WTC11 (cell line): ENCODE measurements around the gene RGS21. TPM values are rescaled to one million over a fixed set of nuclear protein-coding genes. Genes with fewer than 3 reads are reported as not detected.

Experiments
- ATAC-seq: fragments of 200-7000 bp; cut with Tn5 transposase; 2 replicates; pipeline ENCODE4 v1.10.0; 2021; ENCODE audit warnings: mild to moderate bottlenecking, moderate library complexity
- CTCF ChIA-PET: fragments of 300-600 bp; sonication (Branson Sonifier 250); formaldehyde crosslinking; loops from one replicate; lab custom pipeline; 2021; ENCODE audit warnings: antibody characterized with exemption; lab: Charles Lee
- POLR2A ChIA-PET: fragments of 350-600 bp; sonication (Branson Sonifier 250); formaldehyde crosslinking; loops from one replicate; lab custom pipeline; 2021; ENCODE audit warnings: antibody characterized with exemption; lab: Charles Lee
- DNase-seq: peaks from one replicate; pipeline ENCODE4 v3.0.0; 2021; ENCODE audit warnings: low spot score
- H3K27ac Mint-ChIP-seq: 2 replicates; pipeline ENCODE4 v1.8.0; 2021; ENCODE audit warnings: mixed read lengths
- H3K27me3 Mint-ChIP-seq: 2 replicates; pipeline ENCODE4 v1.8.0; 2021; ENCODE audit warnings: low read depth, mild to moderate bottlenecking, moderate library complexity, mixed read lengths
- H3K36me3 Mint-ChIP-seq: 2 replicates; pipeline ENCODE4 v1.8.0; 2021; ENCODE audit warnings: mixed read lengths
- H3K4me1 Mint-ChIP-seq: 2 replicates; pipeline ENCODE4 v1.8.0; 2022; ENCODE audit warnings: mixed read lengths
- H3K4me3 Mint-ChIP-seq: 2 replicates; pipeline ENCODE4 v1.8.0; 2021; ENCODE audit warnings: mild to moderate bottlenecking, moderate library complexity, mixed read lengths
- H3K9me3 Mint-ChIP-seq: 2 replicates; pipeline ENCODE4 v1.8.0; 2021; ENCODE audit warnings: mixed read lengths
- ATF1 ChIP-seq: sonication (generic); formaldehyde crosslinking; IDR thresholded peaks from 2 replicates; pipeline ENCODE4 v1.8.1; 2023; ENCODE audit warnings: mild to moderate bottlenecking, moderate library complexity, missing genetic modification reagents
- CREM ChIP-seq: sonication (generic); formaldehyde crosslinking; IDR thresholded peaks from 2 replicates; pipeline ENCODE4 v1.8.1; 2022; ENCODE audit warnings: mild to moderate bottlenecking, missing genetic modification reagents, moderate library complexity
- ESRRA ChIP-seq: sonication (generic); formaldehyde crosslinking; IDR thresholded peaks from 2 replicates; pipeline ENCODE4 v1.8.1; 2022; ENCODE audit warnings: mild to moderate bottlenecking, missing genetic modification reagents, borderline replicate concordance
- ETV6 ChIP-seq: sonication (generic); formaldehyde crosslinking; IDR thresholded peaks from 2 replicates; pipeline ENCODE4 v1.8.1; 2022; ENCODE audit warnings: mild to moderate bottlenecking, missing genetic modification reagents
- FOXJ3 ChIP-seq: sonication (generic); formaldehyde crosslinking; IDR thresholded peaks from 2 replicates; pipeline ENCODE4 v1.9.0; 2021; ENCODE audit warnings: missing genetic modification reagents, mild to moderate bottlenecking, borderline replicate concordance
- GABPB1 ChIP-seq: sonication (generic); formaldehyde crosslinking; IDR thresholded peaks from 2 replicates; pipeline ENCODE4 v1.8.1; 2023; ENCODE audit warnings: mild to moderate bottlenecking, missing genetic modification reagents
- GRHL2 ChIP-seq: fragments of 250-450 bp; sonication (Bioruptor Pico); IDR thresholded peaks from 2 replicates; pipeline ENCODE4 v1.8.0; 2022; ENCODE audit warnings: mild to moderate bottlenecking, moderate library complexity; ENCODE audit not compliant: insufficient replicate concordance, severe bottlenecking
- IRF2 ChIP-seq: sonication (generic); formaldehyde crosslinking; IDR thresholded peaks from 2 replicates; pipeline ENCODE4 v1.8.0; 2022; ENCODE audit warnings: low read depth, missing genetic modification reagents, borderline replicate concordance
- JAZF1 ChIP-seq: fragments of 250-450 bp; sonication (Bioruptor Pico); IDR thresholded peaks from 2 replicates; pipeline ENCODE4 v1.9.0; 2021; ENCODE audit warnings: moderate library complexity, mild to moderate bottlenecking, inconsistent platforms
- NFATC4 ChIP-seq: fragments of 250-450 bp; sonication (Bioruptor Pico); IDR thresholded peaks from 2 replicates; pipeline ENCODE4 v1.9.0; 2021; ENCODE audit warnings: mild to moderate bottlenecking
- NR1H2 ChIP-seq: sonication (generic); formaldehyde crosslinking; IDR thresholded peaks from 2 replicates; pipeline ENCODE4 v1.9.0; 2021; ENCODE audit warnings: mild to moderate bottlenecking, moderate library complexity, missing genetic modification reagents
- RELA ChIP-seq: sonication (generic); formaldehyde crosslinking; IDR thresholded peaks from 2 replicates; pipeline ENCODE4 v1.8.1; 2022; ENCODE audit warnings: missing genetic modification reagents, mild to moderate bottlenecking, borderline replicate concordance
- ZNF138 ChIP-seq: sonication (generic); formaldehyde crosslinking; conservative IDR thresholded peaks from 2 replicates; pipeline ENCODE4 v1.8.1; 2022; ENCODE audit warnings: mild to moderate bottlenecking, moderate library complexity, missing genetic modification reagents
- ZNF232 ChIP-seq: sonication (generic); formaldehyde crosslinking; IDR thresholded peaks from 2 replicates; pipeline ENCODE4 v1.8.0; 2022; ENCODE audit warnings: mild to moderate bottlenecking, missing genetic modification reagents
- ZNF396 ChIP-seq: fragments of 250-450 bp; sonication (Bioruptor Pico); IDR thresholded peaks from 2 replicates; pipeline ENCODE4 v1.8.0; 2021; ENCODE audit warnings: mild to moderate bottlenecking, moderate library complexity, borderline replicate concordance
- total RNA-seq: library from RNA; stranded (reverse); gene quantifications from 3 replicates; pipeline ENCODE4 v1.2.3, GENCODE V29; 2021
- TF ChIP-seq, protein P1 (sequence below): sonication (generic); formaldehyde crosslinking; IDR thresholded peaks from 2 replicates; pipeline ENCODE4 v1.8.0; 2022; ENCODE audit warnings: mild to moderate bottlenecking, missing genetic modification reagents
- TF ChIP-seq, protein P2 (sequence below): fragments of 250-450 bp; sonication (Bioruptor Pico); IDR thresholded peaks from 2 replicates; pipeline ENCODE4 v1.9.0; 2021; ENCODE audit warnings: moderate library complexity, mild to moderate bottlenecking, inconsistent platforms, borderline replicate concordance
- TF ChIP-seq, protein P3 (sequence below): sonication (generic); formaldehyde crosslinking; IDR thresholded peaks from 2 replicates; pipeline ENCODE4 v1.8.1; 2022; ENCODE audit warnings: mild to moderate bottlenecking, moderate library complexity, missing genetic modification reagents
- TF ChIP-seq, protein P4 (sequence below): sonication (generic); formaldehyde crosslinking; IDR thresholded peaks from 2 replicates; pipeline ENCODE4 v1.8.0; 2022; ENCODE audit warnings: mild to moderate bottlenecking, missing genetic modification reagents
- TF ChIP-seq, protein P5 (sequence below): fragments of 200-600 bp; IDR thresholded peaks from 2 replicates; pipeline ENCODE4 v1.8.0; 2022; ENCODE audit warnings: antibody characterized with exemption

The RGS21 gene
- total RNA-seq, 1 experiment from 2014 or later = not detected

DNA sequence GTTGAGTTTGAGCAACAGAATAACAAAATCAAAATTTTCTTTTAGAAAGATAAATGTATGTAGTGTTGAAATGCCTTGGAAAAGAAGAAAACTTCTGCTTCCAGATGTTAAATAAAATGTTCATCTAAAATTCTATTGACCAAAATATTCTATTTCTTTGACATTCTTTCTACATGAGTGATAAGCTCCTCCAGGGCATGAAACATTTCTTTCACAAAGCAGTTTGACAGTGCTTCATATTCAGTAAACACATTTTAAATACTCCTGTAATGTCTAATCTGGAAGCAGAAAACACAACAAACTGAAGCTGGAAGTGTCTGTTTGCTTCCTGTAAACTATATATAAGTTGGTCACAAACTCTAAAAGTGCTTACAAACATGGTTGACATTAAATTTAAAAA, 61.5 kb downstream of the RGS21 start:
- POLR2A ChIA-PET = no interaction called here
- DNase-seq (no peak), ATAC-seq (no peak)
- no peaks in the 10 kb centered on the region for H3K36me3 Mint-ChIP-seq
- TF ChIP-seq ZNF396 (CRISPR knock-in tag) (no peak), ZNF138 (no peak), GRHL2 (no peak)
- peaks cover 25% of the 10 kb centered on the region for H3K4me1 Mint-ChIP-seq
- peaks cover 5% of the 10 kb centered on the region for H3K9me3 Mint-ChIP-seq
- no peak overlapping the region for H3K27ac Mint-ChIP-seq
- H3K27me3 Mint-ChIP-seq = no peaks in the 10 kb centered on the region
- H3K4me3 Mint-ChIP-seq = no peak overlapping the region
- CTCF ChIA-PET = no interaction called here

DNA sequence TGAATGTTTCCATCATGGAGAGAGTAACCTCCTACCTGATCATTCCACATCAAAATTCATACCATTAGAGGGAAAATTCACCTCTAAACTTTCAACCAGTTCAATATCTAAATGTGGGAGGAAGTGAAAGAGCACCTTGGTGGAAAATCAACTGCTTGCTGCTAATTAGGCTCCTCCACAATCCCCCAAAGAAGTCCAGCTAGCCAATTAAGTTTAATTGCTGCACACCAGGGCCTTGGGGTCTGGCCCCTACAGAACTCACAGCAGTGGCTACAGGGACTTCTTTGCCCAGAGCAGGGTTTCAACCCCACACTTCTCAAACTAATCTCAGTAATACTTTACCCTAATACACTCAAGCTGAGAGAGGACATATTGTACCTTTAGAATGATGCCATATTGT, 62.1 kb downstream of the RGS21 start:
- CTCF ChIA-PET = no interaction called here
- TF ChIP-seq IRF2 (no peak), GABPB1 (CRISPR knock-in tag) (no peak), ESRRA (CRISPR knock-in tag) (no peak), FOXJ3 (CRISPR knock-in tag) (no peak), ETV6 (CRISPR knock-in tag) (no peak), CREM (CRISPR knock-in tag) (no peak), JAZF1 (CRISPR knock-in tag) (no peak), ATF1 (CRISPR knock-in tag) (no peak), NFATC4 (CRISPR knock-in tag) (no peak), NR1H2 (CRISPR knock-in tag) (no peak), RELA (CRISPR knock-in tag) (no peak), ZNF232 (CRISPR knock-in tag) (no peak), GRHL2 (no peak)
- TF ChIP-seq, protein P1, sequence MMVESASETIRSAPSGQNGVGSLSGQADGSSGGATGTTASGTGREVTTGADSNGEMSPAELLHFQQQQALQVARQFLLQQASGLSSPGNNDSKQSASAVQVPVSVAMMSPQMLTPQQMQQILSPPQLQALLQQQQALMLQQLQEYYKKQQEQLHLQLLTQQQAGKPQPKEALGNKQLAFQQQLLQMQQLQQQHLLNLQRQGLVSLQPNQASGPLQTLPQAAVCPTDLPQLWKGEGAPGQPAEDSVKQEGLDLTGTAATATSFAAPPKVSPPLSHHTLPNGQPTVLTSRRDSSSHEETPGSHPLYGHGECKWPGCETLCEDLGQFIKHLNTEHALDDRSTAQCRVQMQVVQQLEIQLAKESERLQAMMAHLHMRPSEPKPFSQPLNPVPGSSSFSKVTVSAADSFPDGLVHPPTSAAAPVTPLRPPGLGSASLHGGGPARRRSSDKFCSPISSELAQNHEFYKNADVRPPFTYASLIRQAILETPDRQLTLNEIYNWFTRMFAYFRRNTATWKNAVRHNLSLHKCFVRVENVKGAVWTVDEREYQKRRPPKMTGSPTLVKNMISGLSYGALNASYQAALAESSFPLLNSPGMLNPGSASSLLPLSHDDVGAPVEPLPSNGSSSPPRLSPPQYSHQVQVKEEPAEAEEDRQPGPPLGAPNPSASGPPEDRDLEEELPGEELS (CRISPR knock-in tag) = no peak
- TF ChIP-seq, protein P2, sequence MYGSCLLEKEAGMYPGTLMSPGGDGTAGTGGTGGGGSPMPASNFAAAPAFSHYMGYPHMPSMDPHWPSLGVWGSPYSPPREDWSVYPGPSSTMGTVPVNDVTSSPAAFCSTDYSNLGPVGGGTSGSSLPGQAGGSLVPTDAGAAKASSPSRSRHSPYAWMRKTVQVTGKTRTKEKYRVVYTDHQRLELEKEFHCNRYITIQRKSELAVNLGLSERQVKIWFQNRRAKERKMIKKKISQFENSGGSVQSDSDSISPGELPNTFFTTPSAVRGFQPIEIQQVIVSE (CRISPR knock-in tag) = no peak
- TF ChIP-seq, protein P3, sequence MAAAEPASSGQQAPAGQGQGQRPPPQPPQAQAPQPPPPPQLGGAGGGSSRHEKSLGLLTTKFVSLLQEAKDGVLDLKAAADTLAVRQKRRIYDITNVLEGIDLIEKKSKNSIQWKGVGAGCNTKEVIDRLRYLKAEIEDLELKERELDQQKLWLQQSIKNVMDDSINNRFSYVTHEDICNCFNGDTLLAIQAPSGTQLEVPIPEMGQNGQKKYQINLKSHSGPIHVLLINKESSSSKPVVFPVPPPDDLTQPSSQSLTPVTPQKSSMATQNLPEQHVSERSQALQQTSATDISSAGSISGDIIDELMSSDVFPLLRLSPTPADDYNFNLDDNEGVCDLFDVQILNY (CRISPR knock-in tag) = no peak
- TF ChIP-seq, protein P4, sequence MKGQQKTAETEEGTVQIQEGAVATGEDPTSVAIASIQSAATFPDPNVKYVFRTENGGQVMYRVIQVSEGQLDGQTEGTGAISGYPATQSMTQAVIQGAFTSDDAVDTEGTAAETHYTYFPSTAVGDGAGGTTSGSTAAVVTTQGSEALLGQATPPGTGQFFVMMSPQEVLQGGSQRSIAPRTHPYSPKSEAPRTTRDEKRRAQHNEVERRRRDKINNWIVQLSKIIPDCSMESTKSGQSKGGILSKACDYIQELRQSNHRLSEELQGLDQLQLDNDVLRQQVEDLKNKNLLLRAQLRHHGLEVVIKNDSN (CRISPR knock-in tag) = no peak
- TF ChIP-seq, protein P5, sequence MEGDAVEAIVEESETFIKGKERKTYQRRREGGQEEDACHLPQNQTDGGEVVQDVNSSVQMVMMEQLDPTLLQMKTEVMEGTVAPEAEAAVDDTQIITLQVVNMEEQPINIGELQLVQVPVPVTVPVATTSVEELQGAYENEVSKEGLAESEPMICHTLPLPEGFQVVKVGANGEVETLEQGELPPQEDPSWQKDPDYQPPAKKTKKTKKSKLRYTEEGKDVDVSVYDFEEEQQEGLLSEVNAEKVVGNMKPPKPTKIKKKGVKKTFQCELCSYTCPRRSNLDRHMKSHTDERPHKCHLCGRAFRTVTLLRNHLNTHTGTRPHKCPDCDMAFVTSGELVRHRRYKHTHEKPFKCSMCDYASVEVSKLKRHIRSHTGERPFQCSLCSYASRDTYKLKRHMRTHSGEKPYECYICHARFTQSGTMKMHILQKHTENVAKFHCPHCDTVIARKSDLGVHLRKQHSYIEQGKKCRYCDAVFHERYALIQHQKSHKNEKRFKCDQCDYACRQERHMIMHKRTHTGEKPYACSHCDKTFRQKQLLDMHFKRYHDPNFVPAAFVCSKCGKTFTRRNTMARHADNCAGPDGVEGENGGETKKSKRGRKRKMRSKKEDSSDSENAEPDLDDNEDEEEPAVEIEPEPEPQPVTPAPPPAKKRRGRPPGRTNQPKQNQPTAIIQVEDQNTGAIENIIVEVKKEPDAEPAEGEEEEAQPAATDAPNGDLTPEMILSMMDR = no peak
- TF ChIP-seq, all 79 proteins: peak for 0
- Mint-ChIP-seq H3K9me3 (peaks cover 5% of the 10 kb centered on the region), H3K27me3 (no peaks in the 10 kb centered on the region), H3K27ac (no peak overlapping the region; the same call in 1 of the 2 replicates), H3K4me3 (no peak overlapping the region), H3K4me1 (peaks cover 21% of the 10 kb centered on the region), H3K36me3 (no peaks in the 10 kb centered on the region)
- POLR2A ChIA-PET = no interaction called here
- DNase-seq = no peak
- ATAC-seq = no peak
